Activated B cell treated with CpG ODN at 0.5 μM for 24 hours (primary cell): Measurements from ENCODE around the gene GPRC5C. TPM values are rescaled to one million over a fixed set of nuclear protein-coding genes. Genes with fewer than 3 reads are reported as not detected.

Source experiments
- ATAC-seq: fragments of 200-7000 bp; cut with Tn5 transposase; one replicate; pipeline ENCODE4 v1.10.0; 2021; ENCODE audit warnings: low read depth, mild to moderate bottlenecking, moderate library complexity
- CTCF ChIA-PET: fragments of 350-600 bp; sonication (Branson Sonifier 250); formaldehyde crosslinking; loops from one replicate; lab custom pipeline; 2021; ENCODE audit warnings: antibody characterized with exemption; lab: Charles Lee
- POLR2A ChIA-PET: fragments of 350-600 bp; sonication (Branson Sonifier 250); formaldehyde crosslinking; loops from one replicate; lab custom pipeline; 2021; ENCODE audit warnings: antibody characterized with exemption; lab: Charles Lee
- DNase-seq: peaks from one replicate; pipeline ENCODE4 v3.0.0; 2022
- H3K27ac Mint-ChIP-seq: one replicate; pipeline ENCODE4 v1.8.0; 2020; ENCODE audit warnings: mixed read lengths
- H3K27me3 Mint-ChIP-seq: one replicate; pipeline ENCODE4 v1.8.0; 2021; ENCODE audit warnings: mixed read lengths
- H3K36me3 Mint-ChIP-seq: one replicate; pipeline ENCODE4 v1.8.0; 2021; ENCODE audit warnings: low read depth, mixed read lengths
- H3K4me1 Mint-ChIP-seq: one replicate; pipeline ENCODE4 v1.8.0; 2021; ENCODE audit warnings: mixed read lengths
- H3K4me3 Mint-ChIP-seq: one replicate; pipeline ENCODE4 v1.8.0; 2020; ENCODE audit warnings: mild to moderate bottlenecking, mixed read lengths
- H3K9me3 Mint-ChIP-seq: one replicate; pipeline ENCODE4 v1.8.0; 2020; ENCODE audit warnings: mixed read lengths
- CTCF ChIP-seq: fragments of 200-600 bp; IDR thresholded peaks from one replicate; pipeline ENCODE4 v1.8.0; 2022; ENCODE audit warnings: antibody characterized with exemption, mild to moderate bottlenecking
- intact Hi-C: fragments of 100-400 bp; cut with micrococcal nuclease; formaldehyde crosslinking; loops from one replicate; pipeline ENCODE4 v1.15.1; 2024
- total RNA-seq: library from RNA; stranded (reverse); gene quantifications from 2 replicates; pipeline ENCODE4 v1.2.3, GENCODE V29; 2022

Gene GPRC5C
- total RNA-seq, 1 donor from 2014 or later, result 17.0 TPM

GRCh38 chr17:74442670-74443515, 11.0 kb downstream of the GPRC5C start:
- Mint-ChIP-seq H3K4me3 (peak overlapping the region; percentile 63), H3K9me3 (peaks cover 12% of the 10 kb centered on the region), H3K27ac (peak overlapping the region; percentile 73), H3K27me3 (peaks cover 12% of the 10 kb centered on the region), H3K36me3 (peaks cover 1% of the 10 kb centered on the region), H3K4me1 (peaks cover 23% of the 10 kb centered on the region)
- DNase-seq (peak; percentile 60), ATAC-seq (peak; percentile 89)
- CTCF ChIA-PET, result interaction anchor here (1.6 kb wide), 1 partner anchor 64 kb away, joined by 8 read pairs; no protein-coding TSS in a partner anchor
- TF ChIP-seq CTCF, result no peak
- intact Hi-C loops, result loop anchor here (1.0 kb wide), 1 partner anchor 11 kb away; the partner anchor contains the start of gene GPRC5C
- POLR2A ChIA-PET, result interaction anchor here (0.6 to 1.3 kb wide), 2 partner anchors 11 to 739 kb away, joined by 3 to 4 read pairs; no protein-coding TSS in a partner anchor

- intact Hi-C loops, result no loop called here
- H3K27ac Mint-ChIP-seq, result no peak overlapping the region
- ChIA-PET POLR2A (interaction anchor here (0.6 to 1.3 kb wide), 2 partner anchors 11 to 738 kb away, joined by 3 to 4 read pairs; no protein-coding TSS in a partner anchor), CTCF (interaction anchor here (1.6 kb wide), 1 partner anchor 64 kb away, joined by 8 read pairs; no protein-coding TSS in a partner anchor)
- H3K36me3 Mint-ChIP-seq, result peaks cover 1% of the 10 kb centered on the region
- no peak for ATAC-seq
- DNase-seq, result no peak
- H3K27me3 Mint-ChIP-seq, result peaks cover 12% of the 10 kb centered on the region
- H3K9me3 Mint-ChIP-seq, result peaks cover 9% of the 10 kb centered on the region
- peaks cover 23% of the 10 kb centered on the region for H3K4me1 Mint-ChIP-seq
- no peak overlapping the region for H3K4me3 Mint-ChIP-seq
- no peak for TF ChIP-seq CTCF
Observed at GRCh38 chr17:74443516-74444296, 11.8 kb downstream of the GPRC5C start.

- Mint-ChIP-seq H3K27me3 (peaks cover 12% of the 10 kb centered on the region), H3K4me1 (peaks cover 23% of the 10 kb centered on the region), H3K27ac (no peak overlapping the region), H3K4me3 (no peak overlapping the region), H3K36me3 (no peaks in the 10 kb centered on the region), H3K9me3 (peaks cover 2% of the 10 kb centered on the region)
- POLR2A ChIA-PET, result interaction anchor here (0.6 kb wide), 1 partner anchor 91 kb away, joined by 7 read pairs; no protein-coding TSS in a partner anchor
- no peak for TF ChIP-seq CTCF
- intact Hi-C loops, result no loop called here
- CTCF ChIA-PET, result interaction anchor here (1.6 kb wide), 1 partner anchor 65 kb away, joined by 8 read pairs; no protein-coding TSS in a partner anchor
- DNase-seq (no peak), ATAC-seq (no peak)
Observed at GRCh38 chr17:74444406-74444805, 12.5 kb downstream of the GPRC5C start.

- intact Hi-C loops, result no loop called here
- DNase-seq, result no peak
- TF ChIP-seq CTCF, result no peak
Observed at GRCh38 chr17:74445158-74445557, 13.3 kb downstream of the GPRC5C start.

More at GRCh38 chr17:74445158-74445557, 13.3 kb downstream of the GPRC5C start:
- CTCF ChIA-PET, result interaction anchor here (0.6 kb wide), 1 partner anchor 70 kb away, joined by 3 read pairs; no protein-coding TSS in a partner anchor
- H3K27ac Mint-ChIP-seq, result no peak overlapping the region
- H3K9me3 Mint-ChIP-seq, result no peaks in the 10 kb centered on the region
- no peak overlapping the region for H3K4me3 Mint-ChIP-seq
- H3K36me3 Mint-ChIP-seq, result no peaks in the 10 kb centered on the region
- peaks cover 19% of the 10 kb centered on the region for H3K4me1 Mint-ChIP-seq
- peaks cover 12% of the 10 kb centered on the region for H3K27me3 Mint-ChIP-seq
- POLR2A ChIA-PET, result no interaction called here
- ATAC-seq, result no peak
